NCI-H2107 treated with DMSO at 0.1 percent for 48 hours (cell line): Measurements from ENCODE around the gene FASTK.

Experiments
- DNase-seq: peaks from one replicate; lab custom pipeline; 2025; ENCODE audit not compliant: unreplicated experiment; lab: John Stamatoyannopoulos, UW

Gene FASTK

DNA sequence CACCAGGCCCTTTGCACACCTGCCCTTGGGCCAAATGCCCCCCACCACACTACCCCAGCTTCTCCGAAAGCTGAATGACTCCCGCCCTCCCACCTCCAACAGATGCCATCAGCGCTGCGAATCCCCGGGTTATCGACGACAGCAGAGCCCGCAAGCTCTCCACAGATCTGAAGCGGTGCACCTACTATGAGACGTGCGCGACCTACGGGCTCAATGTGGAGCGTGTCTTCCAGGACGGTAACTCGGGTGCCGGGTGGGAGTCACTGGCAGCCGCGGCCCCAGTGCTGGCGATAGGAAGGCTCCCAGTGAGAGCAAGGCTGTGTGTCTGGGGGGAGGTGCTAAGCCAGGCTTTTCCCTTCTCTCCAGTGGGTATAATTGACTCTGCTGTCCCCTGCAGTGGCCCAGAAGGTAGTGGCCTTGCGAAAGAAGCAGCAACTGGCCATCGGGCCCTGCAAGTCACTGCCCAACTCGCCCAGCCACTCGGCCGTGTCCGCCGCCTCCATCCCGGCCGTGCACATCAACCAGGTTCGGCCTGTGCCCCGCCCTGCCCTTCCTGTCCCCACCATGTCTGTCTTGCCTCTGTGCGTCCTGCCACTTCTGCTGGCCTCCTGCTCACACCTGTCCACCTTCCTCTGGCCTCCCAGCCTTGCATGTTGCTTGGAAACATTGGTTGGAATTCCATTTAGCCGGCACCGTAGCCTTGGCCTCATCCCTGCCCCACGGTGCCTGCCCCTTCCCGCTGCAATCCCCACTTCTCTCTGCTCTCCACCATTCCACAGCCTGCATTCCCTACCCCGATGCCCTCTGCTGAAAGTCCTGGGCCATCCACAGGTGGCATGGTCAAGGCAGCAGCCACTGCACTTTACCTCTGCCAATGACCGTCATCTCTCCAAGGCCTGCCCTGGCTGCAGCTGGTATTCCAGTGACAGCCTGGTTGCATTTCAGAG is 37.8 kb upstream of the FASTK start:
- DNase-seq: no peak

DNA sequence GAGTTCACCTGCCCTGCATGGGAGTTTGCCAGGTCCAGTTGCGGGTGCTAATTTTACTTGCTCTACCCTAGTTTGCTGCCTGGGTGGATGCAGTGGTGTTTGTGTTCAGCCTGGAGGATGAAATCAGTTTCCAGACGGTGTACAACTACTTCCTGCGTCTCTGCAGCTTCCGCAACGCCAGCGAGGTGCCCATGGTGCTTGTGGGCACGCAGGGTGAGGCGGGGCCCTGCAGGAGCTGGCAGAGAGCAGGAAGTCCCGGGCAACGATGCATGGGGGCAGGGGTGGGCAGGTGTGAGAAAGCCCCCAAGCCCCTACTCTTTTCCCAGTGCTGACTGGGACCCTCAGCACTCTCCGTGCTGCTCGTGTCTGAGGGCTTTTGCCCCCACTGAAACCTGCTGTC is 37.0 kb upstream of the FASTK start:
- no peak for DNase-seq

GRCh38 chr7:151116603-151117440 is 36.2 kb upstream of the FASTK start:
- no peak for DNase-seq

DNA sequence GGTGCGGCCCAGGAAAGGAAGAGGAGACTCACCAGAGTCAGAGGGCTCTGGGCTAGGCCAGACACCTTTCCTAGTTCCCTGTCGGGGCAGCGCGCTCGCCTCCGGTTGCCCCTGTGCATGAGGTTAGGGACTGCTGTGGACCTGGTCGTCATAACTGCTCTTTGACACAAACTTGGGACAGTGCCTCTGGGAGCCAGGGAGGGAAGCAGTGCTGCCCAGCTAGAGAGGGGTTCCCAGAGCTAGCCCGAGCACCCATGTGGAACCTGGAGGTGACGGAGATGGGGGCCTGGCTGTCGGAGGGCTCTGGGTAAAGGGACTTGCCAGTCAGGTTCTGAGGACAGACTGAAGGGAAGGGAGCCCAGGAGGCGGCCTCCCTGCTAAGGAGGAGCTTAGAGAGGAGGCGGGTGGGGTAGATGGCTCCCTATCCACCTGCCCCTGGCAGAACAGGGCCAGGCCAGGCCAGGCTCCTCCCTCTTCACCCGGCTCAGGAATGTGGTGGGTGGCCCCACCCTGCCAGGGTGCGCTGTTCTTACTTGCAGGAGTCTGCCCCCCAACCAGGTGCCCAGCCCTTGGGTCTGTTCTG is 35.3 kb upstream of the FASTK start:
- no peak for DNase-seq

DNA sequence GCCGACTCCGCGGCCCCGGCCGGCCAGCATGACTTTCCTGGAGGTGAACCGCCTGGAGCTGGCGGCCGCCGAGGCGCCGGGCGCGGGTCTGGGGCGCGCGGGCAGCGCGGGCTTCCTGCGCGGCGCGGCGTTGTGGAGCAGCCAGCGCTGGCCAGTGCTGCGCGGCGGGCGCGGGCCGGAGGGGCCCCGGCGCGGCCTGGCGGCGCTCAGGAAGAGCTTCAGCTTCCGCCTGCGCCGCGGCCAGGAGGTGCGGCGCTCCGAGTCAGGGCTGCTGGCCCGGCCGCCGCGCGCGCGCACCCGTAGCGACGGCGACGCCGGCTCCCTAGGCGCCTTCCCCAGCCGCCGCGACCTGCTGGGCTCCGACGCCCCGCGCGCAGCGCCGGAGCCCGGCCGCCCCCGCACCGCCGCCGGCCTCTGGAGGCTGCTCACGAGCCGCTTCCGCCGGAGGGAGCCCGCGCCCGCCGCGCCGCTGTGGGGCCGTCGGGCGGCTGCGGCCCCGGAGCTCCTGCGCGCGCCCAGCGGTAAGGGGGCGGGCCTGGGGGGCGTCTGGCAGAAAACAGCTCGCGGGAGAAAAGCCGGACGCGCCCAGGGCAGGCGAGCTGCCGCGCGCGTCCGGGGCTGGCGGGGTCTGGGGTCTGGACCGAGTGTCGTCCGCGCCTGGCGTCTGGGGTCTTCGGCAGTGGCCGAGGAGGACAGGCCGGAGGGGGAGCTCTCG is 34.7 kb upstream of the FASTK start:
- DNase-seq: no peak

- no peak for DNase-seq
Measured at GRCh38 chr7:151114151-151115090, 33.8 kb upstream of the FASTK start.

DNA sequence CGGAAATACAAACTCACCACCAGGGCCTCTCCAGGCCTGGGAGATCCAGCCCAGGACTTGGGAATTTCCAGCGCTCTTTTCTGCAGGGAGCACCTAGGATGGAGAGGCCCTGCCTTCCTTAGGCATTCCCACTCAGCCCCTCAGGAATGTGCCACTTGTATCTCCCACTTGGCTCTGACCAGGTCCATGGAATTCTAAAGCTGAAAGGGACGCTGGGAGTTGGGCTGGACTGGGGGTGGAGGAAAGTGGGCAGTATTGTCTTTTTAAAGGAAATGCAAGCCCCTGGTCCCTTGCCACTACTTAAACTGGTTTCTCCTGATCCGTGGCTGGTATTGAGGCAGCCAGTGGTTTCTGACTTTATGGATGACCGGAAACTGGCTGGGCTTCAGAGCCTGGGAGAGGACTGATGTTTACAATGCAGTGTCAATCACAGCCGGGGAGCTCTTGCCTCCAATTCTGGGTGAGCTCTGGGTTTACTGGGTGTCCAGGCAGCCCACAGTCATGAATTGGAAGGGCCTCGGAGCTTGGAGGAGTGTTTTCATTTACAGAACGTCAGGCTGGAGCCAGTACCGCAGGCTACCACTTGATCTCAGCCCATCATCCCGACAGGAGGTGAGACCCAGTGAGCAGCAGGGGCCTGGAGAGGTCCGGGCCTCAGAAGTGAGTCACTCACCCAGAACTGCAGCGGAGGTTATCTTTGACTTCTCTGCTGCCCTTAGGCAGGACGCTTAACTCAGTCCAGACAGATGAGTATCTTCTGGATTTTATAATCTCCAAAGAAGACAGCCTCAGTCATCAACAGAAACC is 32.9 kb upstream of the FASTK start:
- DNase-seq: no peak

- no peak for DNase-seq
Measured at GRCh38 chr7:151110941-151111645, 30.5 kb upstream of the FASTK start.

- DNase-seq: no peak
Measured at GRCh38 chr7:151110236-151110940, 29.8 kb upstream of the FASTK start.

- no peak for DNase-seq
Measured at GRCh38 chr7:151109094-151110048, 28.8 kb upstream of the FASTK start.

GRCh38 chr7:151107882-151108281 is 27.3 kb upstream of the FASTK start:
- no peak for DNase-seq

DNA sequence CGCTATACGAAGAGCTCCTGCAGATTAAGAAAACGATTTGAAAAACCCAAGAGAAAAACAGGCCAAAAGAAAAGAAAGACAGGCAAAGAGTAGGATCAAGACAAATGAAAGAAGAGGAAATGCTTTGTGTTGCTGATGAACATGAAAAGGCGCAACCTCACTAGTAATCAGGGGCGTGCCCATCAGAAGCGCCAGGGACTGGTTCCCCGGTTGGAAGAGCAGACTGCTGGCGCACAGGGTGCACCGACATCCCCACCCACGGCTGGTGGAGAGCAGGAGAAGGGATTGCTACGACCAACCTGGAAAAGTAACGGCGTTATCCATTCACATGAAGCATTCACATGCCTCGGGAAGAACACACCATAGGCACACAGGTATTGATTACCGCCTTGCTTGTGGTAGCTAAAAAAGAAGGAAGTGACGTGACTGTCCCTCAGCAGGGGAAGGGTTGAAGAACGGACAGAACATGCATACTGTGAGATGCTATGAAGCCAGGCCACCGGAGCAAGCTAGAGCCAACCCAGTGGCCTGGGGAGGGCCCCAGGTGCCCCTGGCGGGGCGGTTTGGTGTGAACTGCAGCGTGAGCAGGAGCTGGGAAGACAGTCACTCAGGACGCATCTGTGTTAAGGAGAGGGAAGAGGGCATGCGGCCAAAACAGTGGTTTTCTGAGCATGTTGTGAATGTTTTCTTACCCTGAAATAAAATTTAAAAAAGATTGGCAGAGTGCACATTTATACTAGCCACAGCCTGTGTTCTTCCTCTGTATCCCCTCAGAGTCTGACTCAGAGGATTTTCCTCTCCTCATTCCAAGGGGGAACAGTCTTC is 24.0 kb upstream of the FASTK start:
- DNase-seq: no peak

GRCh38 chr7:151103973-151104372 is 23.4 kb upstream of the FASTK start:
- DNase-seq: no peak

DNA sequence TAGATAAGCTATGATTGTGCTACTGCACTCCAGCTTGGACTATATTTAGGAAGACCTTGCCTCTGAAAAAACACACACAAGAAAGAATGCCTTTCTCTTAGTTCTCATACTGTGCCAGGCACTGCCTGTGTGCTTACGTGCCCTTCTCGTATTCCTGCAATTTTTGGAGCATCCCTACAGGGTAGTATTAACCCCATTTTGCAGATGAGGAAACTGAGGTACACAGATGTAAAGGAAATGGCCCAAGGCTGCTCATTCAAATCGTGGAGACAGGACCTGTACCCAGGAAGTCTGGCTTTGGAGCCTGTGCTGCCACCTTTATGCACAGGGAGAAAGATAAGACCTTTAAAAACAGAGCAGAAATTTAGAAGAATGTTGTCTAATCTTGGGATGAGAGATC is 22.4 kb upstream of the FASTK start:
- no peak for DNase-seq

GRCh38 chr7:151101621-151102396 is 21.2 kb upstream of the FASTK start:
- DNase-seq: no peak
